ENCODE results near the gene ACKR1.
A peak's percentile ranks its signal among the peaks of the same experiment; 100 is the strongest.

DNA sequence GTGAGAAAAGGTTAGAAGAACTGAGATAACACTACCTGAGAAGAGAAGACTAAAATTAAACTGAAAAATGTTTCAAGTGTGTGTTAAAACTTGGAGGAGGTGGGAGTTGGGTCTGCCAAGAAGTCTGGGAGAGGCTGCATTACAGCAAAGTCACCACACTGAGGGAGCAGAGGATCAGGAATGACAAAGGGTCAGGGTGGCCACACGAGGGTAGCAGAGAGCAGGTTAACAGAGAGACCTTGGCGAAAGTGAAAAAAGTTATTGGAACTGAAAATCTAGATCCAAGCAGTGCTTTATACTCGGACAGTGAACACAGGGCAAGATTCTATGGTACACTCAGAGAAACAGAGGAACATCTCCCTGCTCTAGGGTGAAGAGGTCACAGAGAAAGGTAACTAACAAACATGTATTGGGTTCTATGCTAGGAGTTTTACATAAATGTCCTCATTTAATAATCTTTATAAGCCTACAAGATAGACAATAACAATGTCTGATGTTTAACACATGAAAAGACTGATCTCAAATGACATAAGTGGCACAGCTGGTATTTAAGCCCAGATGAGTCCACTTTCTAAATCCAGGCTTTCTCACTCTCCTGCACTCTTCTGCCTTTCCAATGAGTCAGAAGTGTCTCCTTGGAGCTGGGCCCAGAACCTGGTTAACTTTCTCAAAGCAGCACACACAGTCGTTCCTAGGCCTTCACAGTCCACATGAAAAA, 43.5 kb upstream of the ACKR1 start:
- TF ChIP-seq, protein P1, sequence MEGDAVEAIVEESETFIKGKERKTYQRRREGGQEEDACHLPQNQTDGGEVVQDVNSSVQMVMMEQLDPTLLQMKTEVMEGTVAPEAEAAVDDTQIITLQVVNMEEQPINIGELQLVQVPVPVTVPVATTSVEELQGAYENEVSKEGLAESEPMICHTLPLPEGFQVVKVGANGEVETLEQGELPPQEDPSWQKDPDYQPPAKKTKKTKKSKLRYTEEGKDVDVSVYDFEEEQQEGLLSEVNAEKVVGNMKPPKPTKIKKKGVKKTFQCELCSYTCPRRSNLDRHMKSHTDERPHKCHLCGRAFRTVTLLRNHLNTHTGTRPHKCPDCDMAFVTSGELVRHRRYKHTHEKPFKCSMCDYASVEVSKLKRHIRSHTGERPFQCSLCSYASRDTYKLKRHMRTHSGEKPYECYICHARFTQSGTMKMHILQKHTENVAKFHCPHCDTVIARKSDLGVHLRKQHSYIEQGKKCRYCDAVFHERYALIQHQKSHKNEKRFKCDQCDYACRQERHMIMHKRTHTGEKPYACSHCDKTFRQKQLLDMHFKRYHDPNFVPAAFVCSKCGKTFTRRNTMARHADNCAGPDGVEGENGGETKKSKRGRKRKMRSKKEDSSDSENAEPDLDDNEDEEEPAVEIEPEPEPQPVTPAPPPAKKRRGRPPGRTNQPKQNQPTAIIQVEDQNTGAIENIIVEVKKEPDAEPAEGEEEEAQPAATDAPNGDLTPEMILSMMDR (conservative IDR thresholded peaks at IDR 0.05 in 1 of 2, IDR thresholded peaks at IDR 0.05 in 1 of 2; ENCODE audit: low read depth in 1 of 2, low read length in 2 of 2), result peak; percentile 100
- TF ChIP-seq EZH2 (IDR thresholded peaks at IDR 0.05; ENCODE audit: low read length, missing control alignments), result no peak

Data from fibroblast of lung (primary cell).